Karpas-422 (cell line): ENCODE measurements around the gene NKX2-3. TPM values are rescaled to one million over a fixed set of nuclear protein-coding genes. Genes with fewer than 3 reads are reported as not detected.

Experiments used
- DNase-seq: peaks from one replicate; pipeline ENCODE4 v3.0.0-alpha.2; 2015
- H2AFZ ChIP-seq: fragments of 200-600 bp; sonication (generic); 2 replicates; pipeline ENCODE4 v1.6.1; 2014; ENCODE audit warnings: antibody characterized with exemption, low read length, mixed read lengths
- H3K27ac ChIP-seq: fragments of 200-600 bp; sonication (generic); 2 replicates; pipeline ENCODE4 v1.5.1; 2014; ENCODE audit warnings: mild to moderate bottlenecking, low read length, moderate library complexity
- H3K27me3 ChIP-seq: fragments of 200-600 bp; sonication (generic); 2 replicates; pipeline ENCODE4 v1.6.1; 2014; ENCODE audit warnings: low read length, mixed read lengths
- H3K36me3 ChIP-seq: fragments of 200-600 bp; sonication (generic); 2 replicates; pipeline ENCODE4 v1.6.1; 2014; ENCODE audit warnings: low read length, mixed read lengths; ENCODE audit not compliant: insufficient read depth
- H3K4me1 ChIP-seq: fragments of 200-600 bp; sonication (generic); 2 replicates; pipeline ENCODE4 v1.6.1; 2014; ENCODE audit warnings: mild to moderate bottlenecking, low read length, mixed read lengths
- H3K4me2 ChIP-seq: fragments of 200-600 bp; sonication (generic); 2 replicates; pipeline ENCODE4 v1.6.1; 2014; ENCODE audit warnings: low read length, low read depth, mild to moderate bottlenecking; ENCODE audit not compliant: poor library complexity, severe bottlenecking
- H3K4me3 ChIP-seq: fragments of 200-600 bp; sonication (generic); 2 replicates; pipeline ENCODE4 v1.5.1; 2014; ENCODE audit warnings: mild to moderate bottlenecking, antibody characterized with exemption, low read length, mixed read lengths
- H3K79me2 ChIP-seq: fragments of 200-600 bp; sonication (generic); 2 replicates; pipeline ENCODE4 v1.6.1; 2014; ENCODE audit warnings: mild to moderate bottlenecking, low read length, mixed read lengths
- H3K9ac ChIP-seq: fragments of 200-600 bp; sonication (generic); 2 replicates; pipeline ENCODE4 v1.6.0; 2014; ENCODE audit warnings: low read length
- H3K9me2 ChIP-seq: fragments of 200-600 bp; sonication (generic), shearing (Covaris generic); replicated peaks from 2 replicates; pipeline ENCODE4 v1.6.0; 2014; ENCODE audit warnings: mild to moderate bottlenecking, low read length, moderate library complexity; ENCODE audit not compliant: insufficient read depth
- H3K9me3 ChIP-seq: fragments of 300-700, 200-600 bp; sonication (generic); 2 replicates; pipeline ENCODE4 v1.6.1; 2014; ENCODE audit warnings: low read length, mixed read lengths
- H4K20me1 ChIP-seq: fragments of 200-600 bp; sonication (generic); 2 replicates; pipeline ENCODE4 v1.6.1; 2014; ENCODE audit warnings: mild to moderate bottlenecking, antibody characterized with exemption, low read length, low read depth; ENCODE audit not compliant: insufficient read depth
- total RNA-seq: library from RNA; depleted of rRNA; stranded (reverse); fragments of >200 nt; shearing (Covaris generic); gene quantifications from 2 replicates; pipeline ENCODE4 v1.2.3, GENCODE V29; 2014; ENCODE audit warnings: low replicate concordance

NKX2-3 gene
- total RNA-seq, 1 experiment from 2014 or later = not detected

- Histone ChIP-seq H3K27ac (no peak overlapping the region), H3K27me3 (no peaks in the 10 kb centered on the region)
- DNase-seq = no peak
Measured at GRCh38 chr10:99530108-99531025, 2.4 kb upstream of the NKX2-3 start.

GRCh38 chr10:99531026-99531695 is 1.6 kb upstream of the NKX2-3 start:
- no peaks in the 10 kb centered on the region for H3K36me3 ChIP-seq
- no peaks in the 10 kb centered on the region for H3K79me2 ChIP-seq
- no peaks in the 10 kb centered on the region for H3K27me3 ChIP-seq
- no peak overlapping the region for H3K9ac ChIP-seq
- no peaks in the 10 kb centered on the region for H3K9me2 ChIP-seq
- H3K4me3 ChIP-seq = no peak overlapping the region
- no peaks in the 10 kb centered on the region for H4K20me1 ChIP-seq
- H3K9me3 ChIP-seq = no peaks in the 10 kb centered on the region
- no peak overlapping the region for H2AFZ ChIP-seq
- peaks cover 5% of the 10 kb centered on the region; the same call in 1 of the 2 replicates for H3K4me1 ChIP-seq
- H3K27ac ChIP-seq = no peak overlapping the region
- DNase-seq = no peak
- no peak overlapping the region for H3K4me2 ChIP-seq

More at GRCh38 chr10:99530108-99531025, 2.4 kb upstream of the NKX2-3 start:
- H3K36me3 ChIP-seq = no peaks in the 10 kb centered on the region
- H3K4me2 ChIP-seq = no peak overlapping the region
- peaks cover 5% of the 10 kb centered on the region; the same call in 1 of the 2 replicates for H3K4me1 ChIP-seq
- no peak overlapping the region for H3K9ac ChIP-seq
- H3K4me3 ChIP-seq = no peak overlapping the region
- no peaks in the 10 kb centered on the region for H3K9me3 ChIP-seq
- H3K9me2 ChIP-seq = no peaks in the 10 kb centered on the region
- H3K79me2 ChIP-seq = no peaks in the 10 kb centered on the region
- H2AFZ ChIP-seq = no peak overlapping the region
- H4K20me1 ChIP-seq = no peaks in the 10 kb centered on the region

- Histone ChIP-seq H4K20me1 (no peaks in the 10 kb centered on the region), H3K4me1 (peaks cover 5% of the 10 kb centered on the region; the same call in 1 of the 2 replicates), H3K27me3 (no peaks in the 10 kb centered on the region), H3K4me3 (no peak overlapping the region), H3K79me2 (no peaks in the 10 kb centered on the region), H3K9me2 (no peaks in the 10 kb centered on the region), H3K4me2 (no peak overlapping the region), H2AFZ (no peak overlapping the region), H3K9me3 (no peaks in the 10 kb centered on the region), H3K27ac (no peak overlapping the region), H3K9ac (no peak overlapping the region), H3K36me3 (no peaks in the 10 kb centered on the region)
- DNase-seq = no peak
Measured at GRCh38 chr10:99531696-99532593, 797 bp upstream of the NKX2-3 start.

GRCh38 chr10:99533496-99534449 is 1.0 kb downstream of the NKX2-3 start:
- Histone ChIP-seq H3K36me3 (no peaks in the 10 kb centered on the region), H4K20me1 (no peaks in the 10 kb centered on the region)

GRCh38 chr10:99534450-99534938 is 1.8 kb downstream of the NKX2-3 start:
- Histone ChIP-seq H3K27me3 (no peaks in the 10 kb centered on the region), H4K20me1 (no peaks in the 10 kb centered on the region), H3K4me2 (no peak overlapping the region), H3K4me3 (no peak overlapping the region), H3K9me3 (no peaks in the 10 kb centered on the region), H3K9ac (no peak overlapping the region), H3K9me2 (no peaks in the 10 kb centered on the region), H3K79me2 (no peaks in the 10 kb centered on the region), H3K4me1 (peaks cover 5% of the 10 kb centered on the region; the same call in 1 of the 2 replicates), H3K27ac (no peak overlapping the region), H2AFZ (no peak overlapping the region), H3K36me3 (no peaks in the 10 kb centered on the region)
- DNase-seq = no peak

More at GRCh38 chr10:99533496-99534449, 1.0 kb downstream of the NKX2-3 start:
- H3K9me2 ChIP-seq = no peaks in the 10 kb centered on the region
- no peaks in the 10 kb centered on the region for H3K27me3 ChIP-seq
- H3K27ac ChIP-seq = no peak overlapping the region
- no peak for DNase-seq
- no peak overlapping the region for H3K4me2 ChIP-seq
- H2AFZ ChIP-seq = no peak overlapping the region
- no peaks in the 10 kb centered on the region for H3K9me3 ChIP-seq
- no peaks in the 10 kb centered on the region for H3K79me2 ChIP-seq
- no peak overlapping the region for H3K4me3 ChIP-seq
- H3K9ac ChIP-seq = no peak overlapping the region
- peaks cover 5% of the 10 kb centered on the region; the same call in 1 of the 2 replicates for H3K4me1 ChIP-seq

GRCh38 chr10:99534939-99535763 is 2.4 kb downstream of the NKX2-3 start:
- no peaks in the 10 kb centered on the region for H3K9me2 ChIP-seq
- DNase-seq = no peak
- H3K27me3 ChIP-seq = no peaks in the 10 kb centered on the region
- no peak overlapping the region for H3K4me2 ChIP-seq
- no peak overlapping the region for H3K4me3 ChIP-seq
- H3K27ac ChIP-seq = no peak overlapping the region
- no peak overlapping the region for H2AFZ ChIP-seq
- no peaks in the 10 kb centered on the region for H3K9me3 ChIP-seq
- H3K79me2 ChIP-seq = no peaks in the 10 kb centered on the region
- H3K9ac ChIP-seq = no peak overlapping the region
- peaks cover 5% of the 10 kb centered on the region; the same call in 1 of the 2 replicates for H3K4me1 ChIP-seq
- H4K20me1 ChIP-seq = no peaks in the 10 kb centered on the region
- H3K36me3 ChIP-seq = no peaks in the 10 kb centered on the region
